ENCODE data around the gene SUN5.
"Not testable (repeated sequence)": the region's sequence is repeated elsewhere in the genome, so short reads cannot be mapped to it uniquely, and the experiment has no call there.

SUN5 gene, protein sequence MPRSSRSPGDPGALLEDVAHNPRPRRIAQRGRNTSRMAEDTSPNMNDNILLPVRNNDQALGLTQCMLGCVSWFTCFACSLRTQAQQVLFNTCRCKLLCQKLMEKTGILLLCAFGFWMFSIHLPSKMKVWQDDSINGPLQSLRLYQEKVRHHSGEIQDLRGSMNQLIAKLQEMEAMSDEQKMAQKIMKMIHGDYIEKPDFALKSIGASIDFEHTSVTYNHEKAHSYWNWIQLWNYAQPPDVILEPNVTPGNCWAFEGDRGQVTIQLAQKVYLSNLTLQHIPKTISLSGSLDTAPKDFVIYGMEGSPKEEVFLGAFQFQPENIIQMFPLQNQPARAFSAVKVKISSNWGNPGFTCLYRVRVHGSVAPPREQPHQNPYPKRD

DNA sequence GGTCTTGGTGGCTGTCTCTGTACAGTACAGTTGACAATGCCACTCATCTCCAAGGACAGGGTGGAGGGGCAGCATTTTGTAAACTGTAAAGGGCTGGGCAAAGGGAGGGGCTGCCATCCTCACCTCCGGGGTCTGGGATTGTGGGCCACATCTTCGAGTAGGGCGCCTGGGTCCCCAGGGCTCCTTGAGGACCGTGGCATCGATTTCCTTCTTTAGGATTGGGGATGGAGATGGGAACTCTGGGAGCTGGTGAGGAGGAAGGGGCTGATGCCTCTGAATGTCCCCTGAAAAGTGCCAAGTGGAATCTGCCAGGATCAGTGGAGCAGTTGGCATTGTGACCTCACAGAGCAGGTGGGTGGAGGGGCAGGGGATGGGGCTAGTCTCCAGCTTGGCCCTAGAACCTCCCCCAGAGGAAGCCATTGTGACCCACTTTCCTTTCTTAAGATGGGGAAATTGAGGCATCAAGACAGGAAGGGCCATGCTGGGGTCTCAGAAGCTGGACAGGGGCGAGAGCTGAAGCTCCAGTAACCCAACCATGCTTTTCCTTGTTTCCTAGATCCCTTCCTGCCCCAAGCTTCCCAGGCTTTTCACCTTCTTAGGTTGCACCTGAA, at the start of gene SUN5:
Gene SUN5 (minus strand): TSS at position 293 of the 611 bp plus-strand sequence. CDS start 93 bp downstream, at position 200.
- H3K27me3 ChIP-seq (ENCODE audit: control insufficient read depth, insufficient read depth, low read length), result no peaks in the 10 kb centered on the region
- no peak within 1 kb of the TSS for H3K27ac ChIP-seq (ENCODE audit: low read length)
- no peaks in the 10 kb centered on the region for H3K36me3 ChIP-seq (ENCODE audit: control insufficient read depth, insufficient read depth, low read length)
- no peak for DNase-seq (ENCODE audit: low read depth, low spot score)
- no peaks in the 10 kb centered on the region for H3K9me3 ChIP-seq (ENCODE audit: control insufficient read depth, insufficient read depth, low read length)
- WGBS (ENCODE audit: insufficient coverage, insufficient read length), result no CpG with 5 or more reads among the region's 6 CpGs
- H3K4me1 ChIP-seq (ENCODE audit: control insufficient read depth, insufficient read depth, low read length), result no peaks in the 10 kb centered on the region
- no peak within 1 kb of the TSS for H3K4me3 ChIP-seq (ENCODE audit: low read length)

DNA sequence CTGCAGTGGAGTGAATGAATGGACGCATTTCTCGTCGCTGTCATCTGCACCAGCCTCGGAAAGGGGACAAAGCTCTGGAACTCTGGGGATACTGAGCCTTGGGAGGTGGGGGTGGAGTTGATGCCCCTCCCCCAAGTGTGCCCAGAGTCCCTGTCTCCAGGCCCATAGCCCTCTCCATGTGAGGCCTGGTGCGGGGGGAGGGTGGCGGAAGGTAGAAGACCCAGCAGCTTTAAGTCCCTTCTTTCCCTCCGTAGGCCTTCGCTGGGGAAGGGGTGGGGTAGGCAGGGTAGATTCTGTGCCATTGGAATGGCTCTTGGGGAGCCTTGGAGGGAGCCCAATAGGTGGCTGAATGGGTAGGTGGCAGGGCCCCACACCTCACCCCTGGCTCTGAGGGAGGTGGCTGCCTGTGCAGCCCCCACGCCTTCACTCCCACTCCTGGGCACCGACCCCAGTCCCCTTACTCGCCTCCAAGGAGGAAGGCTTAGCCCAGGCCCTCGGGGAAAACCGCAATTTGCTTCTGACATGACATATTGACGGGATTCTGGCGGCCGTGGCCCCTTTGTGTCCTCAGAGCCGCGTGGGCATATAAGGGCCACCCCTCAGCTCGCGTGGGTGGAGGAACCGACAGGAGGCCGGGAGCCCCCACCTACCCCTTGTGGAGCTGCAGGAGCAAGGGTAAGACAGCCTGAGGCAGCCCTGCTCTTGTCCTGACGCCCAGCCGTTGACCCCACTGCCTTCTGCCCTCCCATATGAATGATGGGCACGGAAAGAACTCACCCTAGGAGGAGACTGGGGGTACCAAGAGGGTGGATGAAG, 49.3 kb upstream of the SUN5 start, which contains the start of gene BPIFB3:
Gene BPIFB3 (plus strand): TSS at position 613 of the 816 bp plus-strand sequence. CDS start 1,533 bp downstream, outside the sequence.
- Histone ChIP-seq H3K27me3 (ENCODE audit: control insufficient read depth, insufficient read depth, low read length) (no peaks in the 10 kb centered on the region), H3K27ac (ENCODE audit: low read length) (no peak within 1 kb of the TSS), H3K4me1 (ENCODE audit: control insufficient read depth, insufficient read depth, low read length) (no peaks in the 10 kb centered on the region), H3K9me3 (ENCODE audit: control insufficient read depth, insufficient read depth, low read length) (no peaks in the 10 kb centered on the region), H3K4me3 (ENCODE audit: low read length) (no peak within 1 kb of the TSS), H3K36me3 (ENCODE audit: control insufficient read depth, insufficient read depth, low read length) (no peaks in the 10 kb centered on the region)
- DNase-seq (ENCODE audit: low read depth, low spot score), result no peak
- no CpG with 5 or more reads among the region's 25 CpGs for WGBS (ENCODE audit: insufficient coverage, insufficient read length)

DNA sequence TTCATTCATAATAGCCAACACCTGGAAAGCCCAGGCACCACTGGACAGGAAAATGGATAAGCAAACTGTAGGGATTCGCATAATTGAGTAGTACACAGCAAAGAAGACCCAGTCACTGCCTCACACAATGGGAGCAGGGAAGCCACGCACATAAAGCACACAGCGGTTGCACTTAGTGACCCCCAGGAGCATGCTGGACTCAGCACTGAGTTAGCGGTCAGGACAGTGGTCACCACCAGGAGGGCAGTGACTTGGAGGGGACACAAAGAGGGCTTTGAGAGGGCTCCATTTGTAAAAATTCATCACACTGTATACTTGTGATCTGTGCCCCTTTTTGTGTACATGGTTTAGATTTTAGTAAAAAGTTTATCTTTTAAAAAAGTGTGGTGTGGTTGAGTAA, 47.1 kb upstream of the SUN5 start:
- H3K27me3 ChIP-seq (ENCODE audit: control insufficient read depth, insufficient read depth, low read length), result no peaks in the 10 kb centered on the region
- H3K36me3 ChIP-seq (ENCODE audit: control insufficient read depth, insufficient read depth, low read length), result no peaks in the 10 kb centered on the region
- H3K4me3 ChIP-seq (ENCODE audit: low read length), result no peak overlapping the region
- H3K27ac ChIP-seq (ENCODE audit: low read length), result no peak overlapping the region
- WGBS (ENCODE audit: insufficient coverage, insufficient read length), result no CpG with 5 or more reads among the region's 4 CpGs
- H3K9me3 ChIP-seq (ENCODE audit: control insufficient read depth, insufficient read depth, low read length), result no peaks in the 10 kb centered on the region
- DNase-seq (ENCODE audit: low read depth, low spot score), result no peak
- H3K4me1 ChIP-seq (ENCODE audit: control insufficient read depth, insufficient read depth, low read length), result no peaks in the 10 kb centered on the region

DNA sequence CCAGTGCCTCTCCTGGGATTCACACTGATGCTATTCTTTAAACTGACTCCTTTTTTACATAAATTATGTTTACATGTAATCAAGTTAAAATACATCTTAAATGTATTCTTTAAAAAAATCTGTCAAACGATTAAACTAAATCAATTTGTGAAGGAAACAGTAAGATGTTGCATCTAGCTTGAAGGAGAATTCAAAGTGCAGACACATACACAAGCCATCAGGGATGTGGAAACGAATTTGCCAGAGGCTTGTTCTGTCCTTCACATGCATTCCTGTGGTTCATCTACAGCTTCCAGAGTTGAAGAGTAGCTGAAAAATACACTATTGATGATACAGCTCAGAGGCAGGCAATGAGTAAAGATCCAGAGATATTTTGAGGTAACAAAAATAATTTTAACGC, 42.2 kb upstream of the SUN5 start:
- Histone ChIP-seq H3K4me3 (ENCODE audit: low read length) (no peak overlapping the region), H3K9me3 (ENCODE audit: control insufficient read depth, insufficient read depth, low read length) (no peaks in the 10 kb centered on the region), H3K27ac (ENCODE audit: low read length) (no peak overlapping the region), H3K27me3 (ENCODE audit: control insufficient read depth, insufficient read depth, low read length) (no peaks in the 10 kb centered on the region), H3K36me3 (ENCODE audit: control insufficient read depth, insufficient read depth, low read length) (no peaks in the 10 kb centered on the region), H3K4me1 (ENCODE audit: control insufficient read depth, insufficient read depth, low read length) (no peaks in the 10 kb centered on the region)
- DNase-seq (ENCODE audit: low read depth, low spot score), result no peak
- WGBS (ENCODE audit: insufficient coverage, insufficient read length), result no CpG with 5 or more reads among the region's 3 CpGs

DNA sequence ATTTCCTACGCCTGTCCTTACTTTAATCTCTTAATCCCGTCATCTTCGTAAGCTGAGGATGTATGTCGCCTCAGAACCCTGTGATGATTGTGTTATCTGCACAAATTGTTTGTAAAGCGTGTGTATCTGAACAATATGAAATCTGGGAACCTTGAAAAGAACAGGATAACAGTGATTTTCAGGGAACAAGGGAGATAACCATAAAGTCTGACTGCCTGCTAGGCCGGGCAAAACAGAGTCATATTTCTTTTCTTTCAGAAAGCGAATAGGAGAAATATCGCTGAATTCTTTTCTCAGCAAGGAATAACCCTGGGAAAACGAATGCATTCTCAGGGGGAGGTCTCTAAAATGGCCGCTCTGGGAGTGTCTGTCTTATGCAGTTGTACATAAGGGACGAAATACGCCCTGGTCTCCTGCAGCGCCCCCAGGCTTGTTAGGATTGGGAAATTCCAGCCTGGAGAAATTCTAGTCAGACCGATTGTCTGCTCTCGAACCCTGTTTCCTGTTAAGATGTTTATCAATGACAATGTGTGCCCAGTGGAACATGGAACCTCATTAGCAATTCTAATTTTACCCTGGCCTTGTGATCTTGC, 41.0 kb upstream of the SUN5 start:
- WGBS (ENCODE audit: insufficient coverage, insufficient read length), result no CpG with 5 or more reads among the region's 15 CpGs

DNA sequence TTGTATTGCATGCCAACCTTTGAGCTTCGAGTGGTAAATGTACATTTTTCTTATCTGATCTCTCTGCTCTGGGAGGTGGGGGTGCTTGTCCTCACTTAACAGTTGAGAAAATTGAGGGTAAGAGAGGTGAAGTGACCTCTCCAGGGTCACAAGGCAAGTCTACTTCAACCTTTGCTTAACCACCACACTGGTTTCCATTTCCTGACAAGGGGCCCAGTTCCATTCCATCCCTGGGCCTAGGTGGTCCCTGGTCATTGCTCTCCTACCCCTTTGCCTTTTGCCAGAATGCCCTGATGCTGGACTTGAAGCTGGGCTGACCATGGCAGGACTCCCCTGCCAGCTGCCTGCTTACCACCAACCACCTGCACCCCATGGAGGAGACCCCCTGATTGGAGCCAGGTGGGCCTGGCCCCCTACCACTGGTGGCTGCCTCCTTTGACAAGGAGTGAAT, 39.5 kb upstream of the SUN5 start:
- WGBS (ENCODE audit: insufficient coverage, insufficient read length), result no CpG with 5 or more reads among the region's 1 CpG
- H3K27me3 ChIP-seq (ENCODE audit: control insufficient read depth, insufficient read depth, low read length), result no peaks in the 10 kb centered on the region
- H3K4me3 ChIP-seq (ENCODE audit: low read length), result no peak overlapping the region
- H3K27ac ChIP-seq (ENCODE audit: low read length), result no peak overlapping the region
- no peaks in the 10 kb centered on the region for H3K9me3 ChIP-seq (ENCODE audit: control insufficient read depth, insufficient read depth, low read length)
- H3K36me3 ChIP-seq (ENCODE audit: control insufficient read depth, insufficient read depth, low read length), result no peaks in the 10 kb centered on the region
- no peak for DNase-seq (ENCODE audit: low read depth, low spot score)
- no peaks in the 10 kb centered on the region for H3K4me1 ChIP-seq (ENCODE audit: control insufficient read depth, insufficient read depth, low read length)

More for the DNA sequence above, 41.0 kb upstream of the SUN5 start:
- not testable (repeated sequence) for DNase-seq (ENCODE audit: low read depth, low spot score); H3K27ac ChIP-seq (ENCODE audit: low read length); H3K36me3 ChIP-seq (ENCODE audit: control insufficient read depth, insufficient read depth, low read length); H3K4me1 ChIP-seq (ENCODE audit: control insufficient read depth, insufficient read depth, low read length); H3K9me3 ChIP-seq (ENCODE audit: control insufficient read depth, insufficient read depth, low read length); H3K4me3 ChIP-seq (ENCODE audit: low read length); H3K27me3 ChIP-seq (ENCODE audit: control insufficient read depth, insufficient read depth, low read length)

DNA sequence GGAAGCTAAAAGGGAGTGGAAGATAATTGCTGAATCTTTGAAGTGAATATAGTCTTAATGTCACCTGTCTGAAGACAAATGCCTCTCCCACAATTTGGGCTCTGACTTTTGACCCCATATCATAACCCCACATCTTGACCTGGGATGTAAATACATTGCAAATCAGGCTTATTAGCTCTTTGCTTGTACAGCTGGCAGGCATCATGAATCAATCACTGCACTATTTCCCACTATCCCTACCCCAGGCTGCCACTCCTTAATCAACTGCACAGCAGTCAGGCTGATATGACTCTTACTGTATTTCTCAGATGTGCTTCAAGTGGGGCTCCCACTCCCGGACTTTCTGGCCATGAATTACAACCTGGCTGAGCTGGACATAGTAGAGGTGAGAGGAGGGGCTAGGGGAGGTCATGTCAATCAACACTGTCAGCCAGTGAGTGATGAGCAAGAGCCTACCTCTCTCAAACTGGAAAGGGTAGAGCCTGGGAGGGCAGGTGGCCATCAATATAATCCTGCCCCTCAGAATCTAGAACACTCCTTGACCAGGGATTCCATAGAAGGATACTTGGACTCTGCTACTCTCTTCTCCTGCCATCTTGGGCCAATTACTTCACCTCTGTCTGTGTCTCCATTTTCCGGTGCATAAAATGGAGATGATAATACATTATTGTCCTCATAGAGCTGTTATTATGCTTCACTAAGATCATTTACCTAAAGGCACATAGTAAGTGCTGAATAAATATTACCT, 38.9 kb upstream of the SUN5 start:
- Histone ChIP-seq H3K36me3 (ENCODE audit: control insufficient read depth, insufficient read depth, low read length) (no peaks in the 10 kb centered on the region), H3K4me3 (ENCODE audit: low read length) (no peak overlapping the region), H3K9me3 (ENCODE audit: control insufficient read depth, insufficient read depth, low read length) (no peaks in the 10 kb centered on the region), H3K4me1 (ENCODE audit: control insufficient read depth, insufficient read depth, low read length) (no peaks in the 10 kb centered on the region), H3K27me3 (ENCODE audit: control insufficient read depth, insufficient read depth, low read length) (no peaks in the 10 kb centered on the region), H3K27ac (ENCODE audit: low read length) (no peak overlapping the region)
- DNase-seq (ENCODE audit: low read depth, low spot score), result no peak
- no CpG with 5 or more reads among the region's 2 CpGs for whole genome bisulfite sequencing (ENCODE audit: insufficient coverage, insufficient read length)

DNA sequence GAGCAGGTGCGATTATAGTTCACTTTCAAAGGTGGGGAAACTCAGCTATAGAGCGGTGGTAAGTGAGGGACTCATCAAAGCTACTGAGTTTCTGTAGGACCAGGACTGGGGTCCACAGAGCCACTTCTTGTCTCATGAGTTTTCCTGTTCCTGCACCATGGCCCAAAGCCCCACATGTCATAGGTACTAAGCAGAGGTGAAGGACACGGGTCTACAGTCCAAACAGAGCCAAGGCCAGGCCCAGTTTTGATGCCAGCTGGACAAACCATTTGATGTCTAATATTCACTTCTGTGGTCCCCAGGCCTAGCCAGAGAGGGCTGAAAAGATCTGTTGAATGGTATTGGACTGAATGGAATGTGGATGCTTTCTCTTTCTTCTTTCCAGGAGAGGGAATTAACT, 38.2 kb upstream of the SUN5 start:
- H3K27me3 ChIP-seq (ENCODE audit: control insufficient read depth, insufficient read depth, low read length), result no peaks in the 10 kb centered on the region
- no peak overlapping the region for H3K4me3 ChIP-seq (ENCODE audit: low read length)
- H3K36me3 ChIP-seq (ENCODE audit: control insufficient read depth, insufficient read depth, low read length), result no peaks in the 10 kb centered on the region
- no peaks in the 10 kb centered on the region for H3K9me3 ChIP-seq (ENCODE audit: control insufficient read depth, insufficient read depth, low read length)
- DNase-seq (ENCODE audit: low read depth, low spot score), result no peak
- no peak overlapping the region for H3K27ac ChIP-seq (ENCODE audit: low read length)
- H3K4me1 ChIP-seq (ENCODE audit: control insufficient read depth, insufficient read depth, low read length), result no peaks in the 10 kb centered on the region
- no CpG with 5 or more reads among the region's 3 CpGs for WGBS (ENCODE audit: insufficient coverage, insufficient read length)

DNA sequence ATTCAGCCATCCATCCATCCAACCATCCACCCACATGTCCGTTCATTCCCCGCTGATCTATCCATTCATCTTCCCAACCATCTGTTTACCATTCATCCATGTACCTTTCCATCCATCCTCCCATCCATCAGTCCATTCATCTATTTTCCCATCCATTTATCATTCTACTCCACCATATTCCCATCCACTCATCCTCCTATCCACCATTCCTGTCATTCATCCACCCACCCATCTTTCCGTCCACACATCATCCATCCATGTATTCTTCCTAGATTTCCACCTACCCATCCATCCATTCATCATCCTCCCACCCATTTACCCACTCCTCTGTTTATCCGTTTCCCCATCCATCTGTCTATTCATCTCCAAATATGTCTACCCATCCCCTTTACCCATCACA, 34.0 kb upstream of the SUN5 start:
- Histone ChIP-seq H3K9me3 (ENCODE audit: control insufficient read depth, insufficient read depth, low read length) (no peaks in the 10 kb centered on the region), H3K36me3 (ENCODE audit: control insufficient read depth, insufficient read depth, low read length) (no peaks in the 10 kb centered on the region), H3K4me1 (ENCODE audit: control insufficient read depth, insufficient read depth, low read length) (no peaks in the 10 kb centered on the region), H3K27me3 (ENCODE audit: control insufficient read depth, insufficient read depth, low read length) (no peaks in the 10 kb centered on the region), H3K27ac (ENCODE audit: low read length) (no peak overlapping the region), H3K4me3 (ENCODE audit: low read length) (no peak overlapping the region)
- 100% methylated on average over 2 of the region's 4 CpGs for WGBS (ENCODE audit: insufficient coverage, insufficient read length)
- DNase-seq (ENCODE audit: low read depth, low spot score), result no peak

Measured in iPS DF 6.9 (cell line).